Brain microvascular endothelial cell (primary cell): Measurements from ENCODE around the gene TM9SF2.

ENCODE experiments used
- DNase-seq: peaks from one replicate; pipeline ENCODE4 v3.0.0-alpha.2; 2020
- H3K27ac ChIP-seq: fragments of 250-450 bp; sonication (Bioruptor Pico); 2 replicates; pipeline ENCODE4 v1.5.1; 2020; ENCODE audit warnings: mild to moderate bottlenecking, moderate library complexity
- H3K27me3 ChIP-seq: fragments of 250-450 bp; sonication (Bioruptor Pico); replicated peaks from 2 replicates; pipeline ENCODE4 v1.5.1; 2020; ENCODE audit warnings: mild to moderate bottlenecking
- H3K36me3 ChIP-seq: fragments of 250-450 bp; sonication (Bioruptor Pico); replicated peaks from 2 replicates; pipeline ENCODE4 v1.5.1; 2020; ENCODE audit warnings: mild to moderate bottlenecking
- H3K4me3 ChIP-seq: 2 replicates; pipeline ENCODE4 v1.5.1; 2011; ENCODE audit warnings: low read depth, mild to moderate bottlenecking, control low read depth, low read length, moderate library complexity
- CTCF ChIP-seq: IDR thresholded peaks from 2 replicates; pipeline ENCODE4 v1.5.1; 2011; ENCODE audit warnings: low read depth, mild to moderate bottlenecking, moderate library complexity, low read length, control low read depth, inconsistent platforms; ENCODE audit errors: missing control alignments
- in situ Hi-C: cut with HindIII; loops from 2 replicates; pipeline ENCODE4 v1.10.0; 2017; ENCODE audit warnings: low sequenced_read_pairs, low pct_ligation_motif_present

The TM9SF2 gene

GRCh38 chr13:99545979-99546378, 44.7 kb downstream of the TM9SF2 start:
- in situ Hi-C loops: no loop called here
- H3K36me3 ChIP-seq: peaks cover 12% of the 10 kb centered on the region
- DNase-seq: no peak

GRCh38 chr13:99546878-99547277, 45.6 kb downstream of the TM9SF2 start:
- TF ChIP-seq CTCF: no peak
- peaks cover 16% of the 10 kb centered on the region for H3K36me3 ChIP-seq
- H3K4me3 ChIP-seq: no peak overlapping the region
- H3K27me3 ChIP-seq: no peaks in the 10 kb centered on the region
- no peak for DNase-seq
- in situ Hi-C loops: no loop called here
- no peak overlapping the region for H3K27ac ChIP-seq

More at GRCh38 chr13:99545979-99546378, 44.7 kb downstream of the TM9SF2 start:
- H3K4me3 ChIP-seq: no peak overlapping the region
- no peaks in the 10 kb centered on the region for H3K27me3 ChIP-seq
- no peak overlapping the region for H3K27ac ChIP-seq
- no peak for TF ChIP-seq CTCF

GRCh38 chr13:99548448-99548847, 47.2 kb downstream of the TM9SF2 start:
- no peak overlapping the region for H3K4me3 ChIP-seq
- TF ChIP-seq CTCF: no peak
- in situ Hi-C loops: no loop called here
- no peak overlapping the region for H3K27ac ChIP-seq
- peaks cover 10% of the 10 kb centered on the region for H3K36me3 ChIP-seq
- no peak for DNase-seq
- no peaks in the 10 kb centered on the region for H3K27me3 ChIP-seq

- no peak for TF ChIP-seq CTCF
- DNase-seq: no peak
- H3K36me3 ChIP-seq: peaks cover 7% of the 10 kb centered on the region
- H3K27ac ChIP-seq: no peak overlapping the region
- no peak overlapping the region for H3K4me3 ChIP-seq
- in situ Hi-C loops: no loop called here
- H3K27me3 ChIP-seq: no peaks in the 10 kb centered on the region
Measured at GRCh38 chr13:99553033-99553432, 51.8 kb downstream of the TM9SF2 start.

GRCh38 chr13:99555149-99555548, 53.9 kb downstream of the TM9SF2 start:
- no peak for DNase-seq
- H3K36me3 ChIP-seq: peaks cover 9% of the 10 kb centered on the region
- no peak overlapping the region for H3K27ac ChIP-seq
- H3K27me3 ChIP-seq: no peaks in the 10 kb centered on the region
- no peak overlapping the region for H3K4me3 ChIP-seq
- no peak for TF ChIP-seq CTCF
- in situ Hi-C loops: no loop called here

- in situ Hi-C loops: no loop called here
- peaks cover 5% of the 10 kb centered on the region for H3K36me3 ChIP-seq
Measured at GRCh38 chr13:99556867-99557443, 55.7 kb downstream of the TM9SF2 start.

More at GRCh38 chr13:99556867-99557443, 55.7 kb downstream of the TM9SF2 start:
- H3K27ac ChIP-seq: no peak overlapping the region
- H3K27me3 ChIP-seq: no peaks in the 10 kb centered on the region
- H3K4me3 ChIP-seq: no peak overlapping the region
- TF ChIP-seq CTCF: no peak
- no peak for DNase-seq
